Thoracic aorta (tissue), 2 donors: ENCODE results near the gene SARS1. TPM values are rescaled to one million over a fixed set of nuclear protein-coding genes. Genes with fewer than 3 reads are reported as not detected.

Source experiments
- ATAC-seq: fragments of 150-250 bp; one replicate; pipeline ENCODE4 v1.8.0; 2017; ENCODE audit warnings: low read depth; ENCODE audit not compliant: insufficient number of reproducible peaks, low FRiP score
- DNase-seq: peaks from one replicate; pipeline ENCODE4 v3.0.0-alpha.2; 2020; ENCODE audit warnings: low spot score
- H3K27ac ChIP-seq, 2 donors: fragments of 200-600 bp; sonication (generic); 1 replicate in 1 of 2; 2 replicates in 1 of 2; pipeline ENCODE4 v1.5.1; 2016; ENCODE audit warnings: mild to moderate bottlenecking in 2 of 2, moderate library complexity in 2 of 2
- H3K27me3 ChIP-seq: fragments of 200-600 bp; sonication (generic); replicated peaks from 2 replicates; pipeline ENCODE4 v1.6.0; 2016; ENCODE audit warnings: mild to moderate bottlenecking; ENCODE audit not compliant: insufficient read depth
- H3K36me3 ChIP-seq: fragments of 200-600 bp; sonication (generic); one replicate; pipeline ENCODE4 v1.5.1; 2016
- H3K4me1 ChIP-seq, 2 donors: fragments of 200-600 bp; sonication (generic); 1 replicate in 1 of 2; 2 replicates in 1 of 2; pipeline versions ENCODE4 v1.5.1 to v1.6.0; 2016; ENCODE audit warnings: low read depth in 2 of 2, mild to moderate bottlenecking in 1 of 2; ENCODE audit not compliant: control insufficient read depth in 1 of 2
- H3K4me3 ChIP-seq: fragments of 200-600 bp; sonication (generic); 2 replicates; pipeline ENCODE4 v1.5.1; 2016; ENCODE audit warnings: mild to moderate bottlenecking
- H3K9me3 ChIP-seq: fragments of 200-600 bp; sonication (generic); 2 replicates; pipeline ENCODE4 v1.5.1; 2016
- CTCF ChIP-seq: fragments of 200-600 bp; sonication (generic); IDR thresholded peaks from one replicate; pipeline ENCODE4 v1.5.1; 2019; ENCODE audit warnings: antibody characterized with exemption
- total RNA-seq, 2 donors: library from RNA; depleted of rRNA; stranded (reverse); fragments of >200 nt; gene quantifications; one replicate each; pipeline versions ENCODE4 v1.1.0 to v1.2.3, GENCODE V29; 2016

SARS1 gene
- total RNA-seq, 2 donors from 2014 or later: 122 to 137 TPM

GRCh38 chr1:109184687-109185086 lies 29.0 kb upstream of the SARS1 start:
- H3K36me3 ChIP-seq: no peaks in the 10 kb centered on the region
- H3K27ac ChIP-seq: no peak overlapping the region
- no peaks in the 10 kb centered on the region for H3K9me3 ChIP-seq
- ATAC-seq (no peak), DNase-seq (no peak)
- no peak overlapping the region for H3K4me3 ChIP-seq
- TF ChIP-seq CTCF: no peak
- H3K4me1 ChIP-seq: no peaks in the 10 kb centered on the region
- H3K27me3 ChIP-seq: no peaks in the 10 kb centered on the region

- TF ChIP-seq CTCF: no peak
- no peaks in the 10 kb centered on the region for H3K27me3 ChIP-seq
- no peaks in the 10 kb centered on the region for H3K4me1 ChIP-seq
- no peaks in the 10 kb centered on the region for H3K36me3 ChIP-seq
- ATAC-seq: no peak
- DNase-seq: no peak
- H3K27ac ChIP-seq: no peak overlapping the region
- H3K9me3 ChIP-seq: no peaks in the 10 kb centered on the region
- H3K4me3 ChIP-seq: no peak overlapping the region
These were observed 28.4 kb upstream of the SARS1 start for GRCh38 chr1:109185357-109185756.

GRCh38 chr1:109185990-109186732 lies 27.6 kb upstream of the SARS1 start:
- Histone ChIP-seq H3K4me3 (no peak overlapping the region), H3K27me3 (no peaks in the 10 kb centered on the region), H3K4me1 (no peaks in the 10 kb centered on the region), H3K9me3 (no peaks in the 10 kb centered on the region), H3K36me3 (no peaks in the 10 kb centered on the region), H3K27ac (no peak overlapping the region)
- DNase-seq (no peak), ATAC-seq (no peak)
- TF ChIP-seq CTCF: no peak

GRCh38 chr1:109186733-109187086 lies 27.0 kb upstream of the SARS1 start:
- Histone ChIP-seq H3K36me3 (no peaks in the 10 kb centered on the region), H3K27ac (no peak overlapping the region), H3K4me3 (no peak overlapping the region), H3K4me1 (no peaks in the 10 kb centered on the region), H3K9me3 (no peaks in the 10 kb centered on the region), H3K27me3 (no peaks in the 10 kb centered on the region)
- no peak for ATAC-seq
- no peak for DNase-seq
- TF ChIP-seq CTCF: no peak

GRCh38 chr1:109187127-109187526 lies 26.6 kb upstream of the SARS1 start:
- Histone ChIP-seq H3K9me3 (no peaks in the 10 kb centered on the region), H3K4me1 (no peaks in the 10 kb centered on the region), H3K4me3 (no peak overlapping the region), H3K27me3 (no peaks in the 10 kb centered on the region), H3K27ac (no peak overlapping the region), H3K36me3 (no peaks in the 10 kb centered on the region)
- ATAC-seq: no peak
- no peak for TF ChIP-seq CTCF
- no peak for DNase-seq
